ENCODE results near the gene FOXP1.

DNA sequence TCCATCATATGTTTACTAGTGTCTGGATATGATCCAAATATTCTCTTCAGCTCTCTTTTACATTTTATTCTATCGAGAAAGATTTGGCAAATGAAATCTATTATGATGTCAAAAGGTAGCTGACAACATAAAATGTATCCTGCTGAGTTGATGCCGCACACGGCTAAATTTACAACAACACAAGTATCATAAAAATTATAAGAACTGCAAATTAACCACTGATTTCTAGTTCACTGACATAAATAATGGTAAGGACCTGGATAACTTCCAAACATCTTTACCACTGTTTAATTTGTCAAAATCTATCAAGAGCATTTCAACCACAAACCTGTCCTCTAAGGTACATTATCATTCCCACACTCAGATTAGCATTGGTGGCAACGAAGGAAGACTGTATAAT lies 244.5 kb downstream of the FOXP1 start:
- TF ChIP-seq, protein P1, sequence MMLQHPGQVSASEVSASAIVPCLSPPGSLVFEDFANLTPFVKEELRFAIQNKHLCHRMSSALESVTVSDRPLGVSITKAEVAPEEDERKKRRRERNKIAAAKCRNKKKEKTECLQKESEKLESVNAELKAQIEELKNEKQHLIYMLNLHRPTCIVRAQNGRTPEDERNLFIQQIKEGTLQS (IDR thresholded peaks at IDR 0.05) = no peak
- TF ChIP-seq SP1 (IDR thresholded peaks at IDR 0.05) = no peak
- TF ChIP-seq CTCF (IDR thresholded peaks at IDR 0.05; ENCODE audit: low read depth, low read length, missing input control) = no peak
